Right atrium auricular region (tissue), 2 donors: ENCODE data around the gene DPYSL3. TPM values are rescaled to one million over a fixed set of nuclear protein-coding genes. Genes with fewer than 3 reads are reported as not detected.
A peak's percentile ranks its signal among the peaks of the same experiment; 100 is the strongest.

Source experiments
- DNase-seq: peaks from one replicate; pipeline ENCODE4 v3.0.0-alpha.2; 2019; ENCODE audit warnings: low spot score
- H3K27ac ChIP-seq, 2 donors: fragments of 200-600 bp; sonication (generic); 1 replicate in 1 of 2; 2 replicates in 1 of 2; pipeline ENCODE4 v1.5.1; 2016 to 2019
- H3K27me3 ChIP-seq, 2 donors: fragments of 200-600 bp; sonication (generic); one replicate each; pipeline versions ENCODE4 v1.5.1 to v1.6.0; 2017 to 2019
- H3K36me3 ChIP-seq: fragments of 200-600 bp; sonication (generic); one replicate; pipeline ENCODE4 v1.5.1; 2016
- H3K4me1 ChIP-seq, 2 donors: fragments of 200-600 bp; sonication (generic); one replicate each; pipeline versions ENCODE4 v1.5.1 to v1.6.0; 2017 to 2019
- H3K4me3 ChIP-seq, 2 donors: fragments of 200-600 bp; sonication (generic); 1 replicate in 1 of 2; 2 replicates in 1 of 2; pipeline ENCODE4 v1.5.1; 2017 to 2019; ENCODE audit warnings: mild to moderate bottlenecking in 1 of 2, moderate library complexity in 1 of 2
- H3K9me3 ChIP-seq, 2 donors: fragments of 200-600 bp; sonication (generic); one replicate each; pipeline ENCODE4 v1.5.1; 2019
- CTCF ChIP-seq, 2 donors: fragments of 200-600 bp; sonication (generic); IDR thresholded peaks; one replicate each; pipeline ENCODE4 v1.5.1; 2019; ENCODE audit warnings: antibody characterized with exemption in 2 of 2
- total RNA-seq, 2 donors: library from RNA; depleted of rRNA; stranded (reverse); fragments of >200 nt; gene quantifications; one replicate each; pipeline ENCODE4 v1.1.0, GENCODE V29; 2016

The DPYSL3 gene
- total RNA-seq, 2 donors from 2014 or later, result 45.3 to 56.2 TPM

- H3K9me3 ChIP-seq, result no peaks in the 10 kb centered on the region
- no peaks in the 10 kb centered on the region for H3K27me3 ChIP-seq
- peaks cover 0 to 39% of the 10 kb centered on the region in 2 donors for H3K4me1 ChIP-seq
- H3K36me3 ChIP-seq, result no peaks in the 10 kb centered on the region
- H3K4me3 ChIP-seq, result peak overlapping the region; percentile 50 to 74
- TF ChIP-seq CTCF (IDR thresholded peaks at IDR 0.05), result no peak
- H3K27ac ChIP-seq, result peak overlapping the region; percentile 81
- peak; percentile 66 for DNase-seq
These were observed 693 bp downstream of the DPYSL3 start for GRCh38 chr5:147509041-147509709.

GRCh38 chr5:147508711-147509040 is 1.2 kb downstream of the DPYSL3 start:
- Histone ChIP-seq H3K27ac (peak overlapping the region; percentile 81), H3K36me3 (no peaks in the 10 kb centered on the region), H3K4me3 (peak overlapping the region; percentile 50 to 74), H3K4me1 (peaks cover 0 to 42% of the 10 kb centered on the region in 2 donors), H3K27me3 (no peaks in the 10 kb centered on the region), H3K9me3 (no peaks in the 10 kb centered on the region)
- no peak for DNase-seq
- no peak for TF ChIP-seq CTCF (IDR thresholded peaks at IDR 0.05)

- Histone ChIP-seq H3K4me1 (peaks cover 0 to 50% of the 10 kb centered on the region in 2 donors), H3K27ac (peak overlapping the region; percentile 81), H3K9me3 (no peaks in the 10 kb centered on the region), H3K4me3 (peak overlapping the region; percentile 50 to 74), H3K27me3 (no peaks in the 10 kb centered on the region), H3K36me3 (no peaks in the 10 kb centered on the region)
- peak; percentile 66 for DNase-seq
- TF ChIP-seq CTCF (IDR thresholded peaks at IDR 0.05), result no peak
These were observed 2.3 kb downstream of the DPYSL3 start for GRCh38 chr5:147507480-147508126.

GRCh38 chr5:147504535-147504934 is 5.3 kb downstream of the DPYSL3 start:
- no peak overlapping the region for H3K4me3 ChIP-seq
- H3K27me3 ChIP-seq, result no peaks in the 10 kb centered on the region
- no peaks in the 10 kb centered on the region for H3K36me3 ChIP-seq
- DNase-seq, result no peak
- peaks cover 0 to 45% of the 10 kb centered on the region in 2 donors for H3K4me1 ChIP-seq
- peak overlapping the region; percentile 19 to 74 for H3K27ac ChIP-seq
- H3K9me3 ChIP-seq, result no peaks in the 10 kb centered on the region
- no peak for TF ChIP-seq CTCF (IDR thresholded peaks at IDR 0.05)

- Histone ChIP-seq H3K4me1 (peaks cover 0 to 45% of the 10 kb centered on the region in 2 donors), H3K36me3 (no peaks in the 10 kb centered on the region), H3K4me3 (no peak overlapping the region), H3K9me3 (no peaks in the 10 kb centered on the region), H3K27me3 (no peaks in the 10 kb centered on the region), H3K27ac (peak overlapping the region; percentile 19 to 74)
- TF ChIP-seq CTCF (IDR thresholded peaks at IDR 0.05), result no peak
- DNase-seq, result no peak
These were observed 5.9 kb downstream of the DPYSL3 start for GRCh38 chr5:147504011-147504410.
